Endothelial cell of umbilical vein (primary cell): ENCODE measurements around the gene ACVR1C. TPM values are rescaled to one million over a fixed set of nuclear protein-coding genes. Genes with fewer than 3 reads are reported as not detected.

ENCODE experiments used
- BruUV-seq: library from RNA; stranded (reverse); fragments of 400-500 nt; replicated peaks from 2 replicates; lab custom pipeline; 2021; lab: Mats Ljungman, UMichigan
- CTCF ChIA-PET: fragments of 300-600, 350-600 bp; sonication (Branson Sonifier 250); formaldehyde crosslinking; loops from one replicate; lab custom pipeline; 2021; ENCODE audit warnings: antibody characterized with exemption, inconsistent platforms; lab: Charles Lee
- POLR2A ChIA-PET: fragments of 300-600, 350-600 bp; sonication (Branson Sonifier 250); formaldehyde crosslinking; loops from one replicate; lab custom pipeline; 2021; ENCODE audit warnings: antibody characterized with exemption, inconsistent platforms; lab: Charles Lee
- DNase-seq: peaks from one replicate; pipeline ENCODE4 v3.0.0-alpha.2; 2011; ENCODE audit warnings: low read depth, low spot score
- FAIRE-seq: peaks from 2 replicates; lab custom pipeline; 2011; peaks lifted over from hg19 to GRCh38; lab: Jason Lieb, UNC
- H2AFZ ChIP-seq: 2 replicates; pipeline ENCODE4 v1.6.0; 2012; ENCODE audit warnings: low read depth, low read length, control low read depth, inconsistent platforms
- H3K27ac ChIP-seq: 2 replicates; pipeline ENCODE4 v1.5.1; 2011; ENCODE audit warnings: low read depth, mild to moderate bottlenecking, control low read depth, low read length, moderate library complexity; ENCODE audit not compliant: insufficient read depth
- H3K27me3 ChIP-seq, 2 experiments: 2 replicates each; pipeline versions ENCODE4 v1.6.0 to v1.6.1; 2011; ENCODE audit warnings: low read length in 2 of 2, mixed read lengths in 1 of 2; ENCODE audit not compliant: control insufficient read depth in 2 of 2, insufficient read depth in 2 of 2
- H3K36me3 ChIP-seq, 2 experiments: 2 replicates in 1 of 2; 3 replicates in 1 of 2; pipeline ENCODE4 v1.5.1; 2011; ENCODE audit warnings: low read length in 2 of 2, mild to moderate bottlenecking in 1 of 2, moderate library complexity in 1 of 2; ENCODE audit not compliant: control insufficient read depth in 2 of 2, insufficient read depth in 2 of 2; ENCODE audit errors: extremely low read depth in 1 of 2
- H3K4me1 ChIP-seq: 3 replicates; pipeline ENCODE4 v1.5.1; 2011; ENCODE audit warnings: mild to moderate bottlenecking, low read length; ENCODE audit not compliant: control insufficient read depth, insufficient read depth; ENCODE audit errors: extremely low read depth
- H3K4me2 ChIP-seq: 2 replicates; pipeline ENCODE4 v1.6.1; 2011; ENCODE audit warnings: low read length, control low read depth, mixed read lengths; ENCODE audit not compliant: insufficient read depth
- H3K4me3 ChIP-seq, 3 experiments: fragments of 200-600 bp in 1 of 3; sonication (generic), shearing (Covaris generic) in 1 of 3; replicated peaks in 1 of 3; 2 replicates each; pipeline ENCODE4 v1.5.1; 2011 to 2016; ENCODE audit warnings: control low read depth in 3 of 3, low read length in 3 of 3, mild to moderate bottlenecking in 2 of 3, inconsistent platforms in 1 of 3, low read depth in 1 of 3, moderate library complexity in 1 of 3; ENCODE audit not compliant: insufficient read depth in 1 of 3
- H3K79me2 ChIP-seq: 2 replicates; pipeline ENCODE4 v1.6.0; 2012; ENCODE audit warnings: low read length, inconsistent platforms; ENCODE audit not compliant: control insufficient read depth, insufficient read depth
- H3K9ac ChIP-seq: replicated peaks from 2 replicates; pipeline ENCODE3; 2011; ENCODE audit warnings: low read length, control low read depth; ENCODE audit not compliant: insufficient read depth; ENCODE audit errors: extremely low read depth
- H3K9me1 ChIP-seq: replicated peaks from 3 replicates; pipeline ENCODE4 v1.6.0; 2011; ENCODE audit warnings: mild to moderate bottlenecking, low read length; ENCODE audit not compliant: control insufficient read depth, insufficient read depth; ENCODE audit errors: extremely low read depth
- H3K9me3 ChIP-seq: replicated peaks from 2 replicates; pipeline ENCODE4 v1.5.1; 2012; ENCODE audit warnings: low read length, inconsistent platforms; ENCODE audit not compliant: control insufficient read depth, insufficient read depth
- H4K20me1 ChIP-seq: replicated peaks from 2 replicates; pipeline ENCODE3; 2011; ENCODE audit warnings: mild to moderate bottlenecking, low read length; ENCODE audit not compliant: control insufficient read depth, insufficient read depth; ENCODE audit errors: extremely low read depth
- CTCF ChIP-seq, 2 donors: IDR thresholded peaks; 1 replicate in 1 of 2; 2 replicates in 1 of 2; pipeline ENCODE4 v1.5.1; 2011; ENCODE audit warnings: low read length in 2 of 2, mild to moderate bottlenecking in 2 of 2, moderate library complexity in 2 of 2, control low read depth in 1 of 2, inconsistent platforms in 1 of 2, low read depth in 1 of 2; ENCODE audit not compliant: insufficient read depth in 1 of 2; ENCODE audit errors: extremely low read depth in 1 of 2
- EZH2 ChIP-seq: IDR thresholded peaks from 2 replicates; pipeline ENCODE4 v1.6.1; 2012; ENCODE audit warnings: borderline replicate concordance, low read depth, mild to moderate bottlenecking, moderate library complexity, low read length, inconsistent platforms; ENCODE audit not compliant: severe bottlenecking
- FOS ChIP-seq: IDR thresholded peaks from 2 replicates; pipeline ENCODE4 v1.6.1; 2011; ENCODE audit warnings: mild to moderate bottlenecking, low read length, moderate library complexity, borderline replicate concordance; ENCODE audit not compliant: insufficient read depth
- JUN ChIP-seq: IDR thresholded peaks from 2 replicates; pipeline ENCODE4 v1.6.1; 2011; ENCODE audit warnings: borderline replicate concordance, low read depth; ENCODE audit not compliant: insufficient read length, insufficient read depth
- MAX ChIP-seq: IDR thresholded peaks from 2 replicates; pipeline ENCODE4 v1.6.1; 2011; ENCODE audit not compliant: insufficient read depth, insufficient read length
- MYC ChIP-seq: IDR thresholded peaks from one replicate; pipeline ENCODE4 v1.6.1; 2011; ENCODE audit warnings: mild to moderate bottlenecking, low read depth, low read length
- POLR2A ChIP-seq: IDR thresholded peaks from 2 replicates; pipeline ENCODE4 v1.6.1; 2012; ENCODE audit warnings: low read depth, mild to moderate bottlenecking, control low read depth, low read length
- POLR2AphosphoS5 ChIP-seq: IDR thresholded peaks from 2 replicates; pipeline ENCODE4 v1.6.1; 2012; ENCODE audit warnings: low read depth, mild to moderate bottlenecking, control low read depth, low read length, moderate library complexity; ENCODE audit not compliant: insufficient read depth
- dilution Hi-C: fragments of 300-500 bp; cut with MboI; formaldehyde crosslinking; loops from one replicate; pipeline ENCODE4 v1.15.0; 2019; ENCODE audit warnings: low sequenced_read_pairs; ENCODE audit not compliant: extremely low pct_ligation_motif_present
- intact Hi-C: fragments of 100-400 bp; cut with micrococcal nuclease; formaldehyde crosslinking; loops from one replicate; pipeline ENCODE4 v1.10.0; 2022
- polyA plus RNA-seq, 4 experiments: library from polyadenylated mRNA; depleted of rRNA in 3 of 4; stranded (reverse) in 3 of 4; unstranded in 1 of 4; fragments of >200 nt; gene quantifications; 2 replicates each; pipeline versions ENCODE4 v1.2.1 to v1.2.3, GENCODE V29; 2011 to 2012; ENCODE audit warnings: missing spikeins in 1 of 4
- total RNA-seq: library from RNA; stranded (reverse); gene quantifications from 2 replicates; pipeline ENCODE4 v1.2.3, GENCODE V29; 2021

Gene ACVR1C
- total and polyA plus RNA-seq, 2 donors (not counting 3 experiments of a cell fraction or from before 2014, with no cell fraction given) = not detected

- Histone ChIP-seq H3K9me3 (no peaks in the 10 kb centered on the region), H3K79me2 (no peaks in the 10 kb centered on the region), H3K27me3 (no peaks in the 10 kb centered on the region), H2AFZ (no peak overlapping the region), H3K36me3 (no peaks in the 10 kb centered on the region), H3K27ac (no peak overlapping the region), H3K9me1 (no peaks in the 10 kb centered on the region), H3K4me1 (no peaks in the 10 kb centered on the region), H3K4me2 (no peak overlapping the region), H3K4me3 (no peak overlapping the region), H3K9ac (no peak overlapping the region), H4K20me1 (no peaks in the 10 kb centered on the region)
- POLR2A ChIA-PET = no interaction called here
- DNase-seq = no peak
- BruUV-seq = no TSS peak
- FAIRE-seq = no peak
- dilution Hi-C loops (no loop called here), intact Hi-C loops (no loop called here)
- no peak for TF ChIP-seq POLR2A
- no peak for TF ChIP-seq FOS
- no peak for TF ChIP-seq MAX
- no peak for TF ChIP-seq JUN
- TF ChIP-seq CTCF (IDR thresholded peaks at IDR 0.05; ENCODE audit: extremely low read depth in 1 of 2, insufficient read depth in 1 of 2, low read depth in 1 of 2, low read length in 2 of 2) = no peak
- TF ChIP-seq MYC = no peak
- no peak for TF ChIP-seq EZH2
- TF ChIP-seq POLR2AphosphoS5 = no peak
- CTCF ChIA-PET = no interaction called here
Observed at GRCh38 chr2:157559461-157559860, 69.2 kb downstream of the ACVR1C start.
